Loucy (cell line): ENCODE data around the gene GPC5.

Source experiments
- H2AFZ ChIP-seq: fragments of 200-600 bp; sonication (generic); 2 replicates; pipeline ENCODE4 v1.6.0; 2016; ENCODE audit warnings: antibody characterized with exemption, mild to moderate bottlenecking, low read length, moderate library complexity
- H3F3A ChIP-seq: fragments of 200-600 bp; 2 replicates; pipeline ENCODE4 v1.6.0; 2016; ENCODE audit warnings: antibody characterized with exemption, low read depth, mild to moderate bottlenecking
- H3K27me3 ChIP-seq: fragments of 200-600 bp; sonication (generic); 2 replicates; pipeline ENCODE4 v1.6.1; 2014; ENCODE audit warnings: low read length, mild to moderate bottlenecking; ENCODE audit not compliant: insufficient read depth, poor library complexity, severe bottlenecking
- H3K36me3 ChIP-seq: fragments of 200-600 bp; sonication (generic); 2 replicates; pipeline ENCODE4 v1.6.1; 2016; ENCODE audit warnings: low read length; ENCODE audit not compliant: insufficient read depth
- H3K4me1 ChIP-seq: fragments of 200-600 bp; sonication (generic); 2 replicates; pipeline ENCODE4 v1.5.1; 2014; ENCODE audit warnings: low read length, mild to moderate bottlenecking; ENCODE audit not compliant: insufficient read depth, poor library complexity, severe bottlenecking
- H3K4me2 ChIP-seq: fragments of 200-600 bp; sonication (generic); 2 replicates; pipeline ENCODE4 v1.6.0; 2014; ENCODE audit warnings: antibody characterized with exemption, low read length, low read depth, mild to moderate bottlenecking; ENCODE audit not compliant: poor library complexity, severe bottlenecking
- H3K4me3 ChIP-seq: fragments of 200-600 bp; sonication (generic); 2 replicates; pipeline ENCODE4 v1.5.1; 2014; ENCODE audit warnings: low read length, mild to moderate bottlenecking, mixed read lengths; ENCODE audit not compliant: poor library complexity, severe bottlenecking
- H3K79me2 ChIP-seq: fragments of 200-600 bp; sonication (generic); 2 replicates; pipeline ENCODE4 v1.6.1; 2014; ENCODE audit warnings: low read length; ENCODE audit not compliant: insufficient read depth
- H3K9ac ChIP-seq: fragments of 200-600 bp; sonication (generic); 2 replicates; pipeline ENCODE4 v1.6.0; 2014; ENCODE audit warnings: mild to moderate bottlenecking, low read depth, low read length, moderate library complexity; ENCODE audit not compliant: poor library complexity, severe bottlenecking
- H3K9me2 ChIP-seq: fragments of 200-600 bp; sonication (generic); replicated peaks from 2 replicates; pipeline ENCODE4 v1.6.1; 2016; ENCODE audit warnings: low read depth, low read length, mixed read lengths
- H3K9me3 ChIP-seq: fragments of 200-600 bp; sonication (generic); 2 replicates; pipeline ENCODE4 v1.6.1; 2014; ENCODE audit warnings: mild to moderate bottlenecking, antibody characterized with exemption, low read length, low read depth; ENCODE audit not compliant: insufficient read depth
- H4K20me1 ChIP-seq: fragments of 200-600 bp; sonication (generic); 2 replicates; pipeline ENCODE4 v1.6.0; 2014; ENCODE audit warnings: antibody characterized with exemption, low read length, mild to moderate bottlenecking; ENCODE audit not compliant: insufficient read depth, poor library complexity, severe bottlenecking
- EZH2phosphoT487 ChIP-seq: fragments of 200-600 bp; IDR thresholded peaks from 2 replicates; pipeline ENCODE4 v1.6.1; 2018; ENCODE audit warnings: antibody characterized with exemption, mild to moderate bottlenecking, moderate library complexity, borderline replicate concordance
- TF ChIP-seq, protein P1 (sequence below): fragments of 200-600 bp; sonication (generic); conservative IDR thresholded peaks from 2 replicates; pipeline ENCODE4 v1.5.1; 2014; ENCODE audit warnings: mild to moderate bottlenecking, antibody characterized with exemption, low read length

GPC5 gene

DNA sequence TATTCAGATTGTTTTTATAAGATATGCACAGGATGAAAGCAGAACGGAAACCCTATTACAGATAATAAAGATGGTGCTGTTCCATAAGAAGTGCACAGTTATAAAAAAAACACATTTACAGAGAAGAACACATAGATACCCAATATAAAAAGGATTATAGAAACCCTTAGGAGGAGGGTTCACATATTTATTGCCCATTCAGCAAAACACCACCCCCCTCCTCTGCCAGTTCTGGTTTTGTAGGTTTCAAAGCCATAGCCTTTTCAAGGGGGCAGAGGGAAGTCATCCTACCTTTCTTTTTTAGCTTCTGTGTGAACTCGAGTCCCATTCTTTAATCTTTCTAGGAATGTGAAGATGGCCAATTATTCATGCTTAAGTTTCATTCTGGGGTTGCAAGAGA lies 511.2 kb downstream of the GPC5 start:
- no peak for TF ChIP-seq EZH2phosphoT487
- TF ChIP-seq, protein P1, sequence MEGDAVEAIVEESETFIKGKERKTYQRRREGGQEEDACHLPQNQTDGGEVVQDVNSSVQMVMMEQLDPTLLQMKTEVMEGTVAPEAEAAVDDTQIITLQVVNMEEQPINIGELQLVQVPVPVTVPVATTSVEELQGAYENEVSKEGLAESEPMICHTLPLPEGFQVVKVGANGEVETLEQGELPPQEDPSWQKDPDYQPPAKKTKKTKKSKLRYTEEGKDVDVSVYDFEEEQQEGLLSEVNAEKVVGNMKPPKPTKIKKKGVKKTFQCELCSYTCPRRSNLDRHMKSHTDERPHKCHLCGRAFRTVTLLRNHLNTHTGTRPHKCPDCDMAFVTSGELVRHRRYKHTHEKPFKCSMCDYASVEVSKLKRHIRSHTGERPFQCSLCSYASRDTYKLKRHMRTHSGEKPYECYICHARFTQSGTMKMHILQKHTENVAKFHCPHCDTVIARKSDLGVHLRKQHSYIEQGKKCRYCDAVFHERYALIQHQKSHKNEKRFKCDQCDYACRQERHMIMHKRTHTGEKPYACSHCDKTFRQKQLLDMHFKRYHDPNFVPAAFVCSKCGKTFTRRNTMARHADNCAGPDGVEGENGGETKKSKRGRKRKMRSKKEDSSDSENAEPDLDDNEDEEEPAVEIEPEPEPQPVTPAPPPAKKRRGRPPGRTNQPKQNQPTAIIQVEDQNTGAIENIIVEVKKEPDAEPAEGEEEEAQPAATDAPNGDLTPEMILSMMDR: no peak
- no peaks in the 10 kb centered on the region for H3K79me2 ChIP-seq
- H3K4me2 ChIP-seq: no peak overlapping the region
- no peaks in the 10 kb centered on the region for H3K27me3 ChIP-seq
- H3K4me3 ChIP-seq: no peak overlapping the region
- H2AFZ ChIP-seq: no peak overlapping the region
- no peaks in the 10 kb centered on the region for H4K20me1 ChIP-seq
- H3K36me3 ChIP-seq: no peaks in the 10 kb centered on the region
- H3F3A ChIP-seq: no peaks in the 10 kb centered on the region
- no peak overlapping the region for H3K9ac ChIP-seq
- H3K4me1 ChIP-seq: no peaks in the 10 kb centered on the region
- no peaks in the 10 kb centered on the region for H3K9me3 ChIP-seq
- H3K9me2 ChIP-seq: no peaks in the 10 kb centered on the region

DNA sequence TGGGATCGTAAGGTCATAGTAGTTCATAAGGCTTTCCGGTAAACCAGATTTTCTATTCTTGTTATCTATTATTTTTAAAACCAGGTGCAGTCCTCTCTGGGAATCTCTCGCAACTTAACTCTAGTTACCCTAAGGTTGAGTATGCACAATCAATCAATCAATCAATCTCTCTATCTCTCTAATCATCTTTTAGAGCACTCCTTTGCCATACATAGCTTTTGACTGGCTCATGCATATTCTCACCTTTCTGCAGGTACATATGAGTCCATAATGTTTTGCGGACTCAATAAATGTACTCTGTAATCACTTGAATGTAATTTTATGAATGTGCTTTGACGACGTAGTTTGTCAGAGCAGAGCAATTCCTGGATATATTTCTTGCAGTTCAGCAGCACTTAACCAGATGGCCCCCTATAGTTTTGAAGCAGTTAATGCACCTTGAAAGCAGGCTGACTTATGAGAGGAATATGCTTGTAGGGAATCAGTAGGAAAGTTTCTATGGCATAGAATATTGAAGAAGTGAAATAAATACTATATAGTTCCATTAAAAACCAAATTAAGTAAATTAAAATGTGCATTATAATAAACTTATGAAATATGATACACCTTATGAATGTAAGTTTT lies 524.7 kb downstream of the GPC5 start:
- no peaks in the 10 kb centered on the region for H3K9me2 ChIP-seq
- H3K27me3 ChIP-seq: no peaks in the 10 kb centered on the region
- H4K20me1 ChIP-seq: no peaks in the 10 kb centered on the region
- H3K79me2 ChIP-seq: no peaks in the 10 kb centered on the region
- H3K4me1 ChIP-seq: no peaks in the 10 kb centered on the region
- no peak overlapping the region for H2AFZ ChIP-seq
- H3K36me3 ChIP-seq: no peaks in the 10 kb centered on the region
- H3K9ac ChIP-seq: no peak overlapping the region
- H3K4me2 ChIP-seq: no peak overlapping the region
- no peaks in the 10 kb centered on the region for H3F3A ChIP-seq
- no peaks in the 10 kb centered on the region for H3K9me3 ChIP-seq
- TF ChIP-seq EZH2phosphoT487: no peak
- TF ChIP-seq, protein P1: no peak
- no peak overlapping the region for H3K4me3 ChIP-seq

DNA sequence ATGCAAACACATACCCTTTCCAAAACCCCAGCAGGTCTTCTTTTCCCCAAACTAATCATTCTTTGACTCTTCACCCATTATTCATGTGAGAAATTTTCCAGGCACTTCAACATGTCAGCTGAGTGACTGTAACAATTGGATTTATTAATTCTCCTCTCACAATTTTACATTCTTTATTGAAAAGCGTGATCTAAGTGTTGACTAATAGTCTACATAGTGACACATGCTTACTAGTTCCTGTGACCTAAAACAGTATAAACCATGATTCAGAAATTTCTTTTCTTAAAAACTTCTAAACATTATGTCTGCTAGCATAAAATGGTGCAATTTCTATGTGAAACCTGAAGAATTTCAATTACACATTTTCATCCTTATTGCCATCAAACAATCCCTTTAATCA lies 532.3 kb downstream of the GPC5 start:
- H3K79me2 ChIP-seq: no peaks in the 10 kb centered on the region
- no peaks in the 10 kb centered on the region for H3K27me3 ChIP-seq
- H3F3A ChIP-seq: no peaks in the 10 kb centered on the region
- no peak for TF ChIP-seq EZH2phosphoT487
- TF ChIP-seq, protein P1: no peak
- H3K9me2 ChIP-seq: no peaks in the 10 kb centered on the region
- no peak overlapping the region for H3K4me2 ChIP-seq
- no peak overlapping the region for H3K4me3 ChIP-seq
- H3K4me1 ChIP-seq: no peaks in the 10 kb centered on the region
- no peaks in the 10 kb centered on the region for H3K9me3 ChIP-seq
- no peaks in the 10 kb centered on the region for H3K36me3 ChIP-seq
- no peak overlapping the region for H3K9ac ChIP-seq
- no peaks in the 10 kb centered on the region for H4K20me1 ChIP-seq
- no peak overlapping the region for H2AFZ ChIP-seq
